Neural progenitor cell (in vitro differentiated cells): ENCODE measurements around the gene GDF7. TPM values are rescaled to one million over a fixed set of nuclear protein-coding genes. Genes with fewer than 3 reads are reported as not detected.

ENCODE experiments used
- DNase-seq: peaks from one replicate; pipeline ENCODE4 v3.0.0-alpha.2; 2016; ENCODE audit warnings: low spot score
- H2AFZ ChIP-seq: fragments of 200-600 bp; sonication (generic); replicated peaks from 2 replicates; pipeline ENCODE4 v1.6.1; 2016; ENCODE audit warnings: antibody characterized with exemption
- H3F3A ChIP-seq: fragments of 200-600 bp; sonication (generic); 2 replicates; pipeline ENCODE4 v1.6.1; 2016; ENCODE audit warnings: antibody characterized with exemption, low read depth
- H3K27ac ChIP-seq: fragments of 200-600 bp; sonication (generic); 2 replicates; pipeline ENCODE4 v1.5.1; 2016; ENCODE audit warnings: mild to moderate bottlenecking
- H3K27me3 ChIP-seq: fragments of 200-600 bp; sonication (generic); 2 replicates; pipeline ENCODE4 v1.6.1; 2016; ENCODE audit warnings: mild to moderate bottlenecking, moderate library complexity
- H3K36me3 ChIP-seq: fragments of 200-600 bp; sonication (generic); 2 replicates; pipeline ENCODE4 v1.5.1; 2016
- H3K4me1 ChIP-seq: fragments of 200-600 bp; sonication (generic); 2 replicates; pipeline ENCODE4 v1.6.1; 2016; ENCODE audit warnings: mixed run types
- H3K4me2 ChIP-seq: fragments of 200-600 bp; sonication (generic); 2 replicates; pipeline ENCODE4 v1.6.1; 2016
- H3K4me3 ChIP-seq: fragments of 200-600 bp; sonication (generic); 2 replicates; pipeline ENCODE4 v1.5.1; 2016
- H3K79me2 ChIP-seq: fragments of 200-600 bp; sonication (generic); 2 replicates; pipeline ENCODE4 v1.6.1; 2016; ENCODE audit warnings: low read depth
- H3K9ac ChIP-seq: fragments of 200-600 bp; sonication (generic); 2 replicates; pipeline ENCODE4 v1.6.1; 2016
- H3K9me3 ChIP-seq: fragments of 200-600 bp; sonication (generic); 2 replicates; pipeline ENCODE4 v1.5.1; 2016; ENCODE audit warnings: low read depth
- H4K20me1 ChIP-seq: fragments of 200-600 bp; sonication (generic); 2 replicates; pipeline ENCODE4 v1.6.1; 2016; ENCODE audit warnings: low read depth
- H3K27ac Mint-ChIP-seq: 3 replicates; pipeline ENCODE4 v1.8.0; 2021; ENCODE audit warnings: mixed read lengths
- H3K27me3 Mint-ChIP-seq: 2 replicates; pipeline ENCODE4 v1.8.0; 2022; ENCODE audit warnings: low read depth, mild to moderate bottlenecking, inconsistent platforms, moderate library complexity, mixed read lengths; ENCODE audit not compliant: insufficient read depth
- H3K36me3 Mint-ChIP-seq: 3 replicates; pipeline ENCODE4 v1.8.0; 2021; ENCODE audit warnings: mixed read lengths
- H3K4me1 Mint-ChIP-seq: 3 replicates; pipeline ENCODE4 v1.8.0; 2021; ENCODE audit warnings: mixed read lengths
- H3K4me3 Mint-ChIP-seq: 3 replicates; pipeline ENCODE4 v1.8.0; 2021; ENCODE audit warnings: mild to moderate bottlenecking, moderate library complexity, mixed read lengths
- H3K9me3 Mint-ChIP-seq: 3 replicates; pipeline ENCODE4 v1.8.0; 2020; ENCODE audit warnings: mixed read lengths
- EZH2 ChIP-seq: fragments of 200-600 bp; sonication (generic); IDR thresholded peaks from 2 replicates; pipeline ENCODE4 v1.6.1; 2017; ENCODE audit warnings: antibody characterized with exemption, mild to moderate bottlenecking, moderate library complexity
- EZH2phosphoT487 ChIP-seq: fragments of 200-600 bp; sonication (generic); IDR thresholded peaks from 2 replicates; pipeline ENCODE4 v1.6.1; 2017; ENCODE audit warnings: antibody characterized with exemption
- total RNA-seq: library from RNA; depleted of rRNA; stranded (reverse); fragments of >200 nt; gene quantifications from 2 replicates; pipeline ENCODE4 v1.2.3, GENCODE V29; 2015; ENCODE audit warnings: low replicate concordance
- TF ChIP-seq, protein P1 (sequence below): fragments of 200-600 bp; sonication (generic); IDR thresholded peaks from 2 replicates; pipeline ENCODE4 v1.5.1; 2017; ENCODE audit warnings: antibody characterized with exemption, mild to moderate bottlenecking

Gene GDF7
- total RNA-seq, 1 donor from 2014 or later: not detected

DNA sequence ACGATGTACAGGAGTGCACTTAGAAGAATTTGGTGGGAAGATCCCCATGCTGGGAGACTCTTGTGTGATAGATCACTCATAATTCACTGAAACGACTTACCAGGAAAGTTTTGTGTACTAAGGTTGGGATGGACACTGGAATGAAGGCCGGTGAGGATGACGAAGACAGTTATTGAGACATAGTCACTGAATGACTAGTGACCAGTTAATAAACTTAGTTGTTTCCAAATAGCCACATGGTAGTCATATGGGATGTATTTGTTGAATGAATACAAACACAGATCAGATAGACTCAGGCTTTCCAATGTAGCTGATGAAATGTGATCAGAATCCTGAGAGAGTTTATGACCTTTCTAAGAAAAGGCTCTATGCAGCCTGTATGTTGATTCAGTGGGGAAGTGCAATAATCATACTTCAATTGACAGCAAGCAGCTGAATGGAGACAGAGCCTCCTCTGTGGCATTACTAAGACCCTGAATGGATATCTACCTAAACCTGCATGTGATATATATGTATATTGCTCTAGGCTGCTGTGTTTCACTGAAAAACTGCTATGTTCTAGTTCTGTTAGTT is 20.4 kb downstream of the GDF7 start:
- H3K9me3 Mint-ChIP-seq: no peaks in the 10 kb centered on the region
- Histone ChIP-seq H3K4me2 (no peak overlapping the region), H4K20me1 (no peaks in the 10 kb centered on the region), H3K36me3 (no peaks in the 10 kb centered on the region), H3K9ac (no peak overlapping the region), H3K9me3 (no peaks in the 10 kb centered on the region), H3K4me3 (no peak overlapping the region), H3F3A (no peaks in the 10 kb centered on the region), H3K79me2 (no peaks in the 10 kb centered on the region), H3K27ac (no peak overlapping the region), H2AFZ (no peak overlapping the region), H3K4me1 (no peaks in the 10 kb centered on the region), H3K27me3 (no peaks in the 10 kb centered on the region)
- TF ChIP-seq EZH2: no peak
- peaks cover 2% of the 10 kb centered on the region for H3K27me3 Mint-ChIP-seq
- peaks cover under 1% of the 10 kb centered on the region for H3K4me1 Mint-ChIP-seq
- H3K36me3 Mint-ChIP-seq: peaks cover 27% of the 10 kb centered on the region
- H3K27ac Mint-ChIP-seq: no peak overlapping the region
- no peak overlapping the region for H3K4me3 Mint-ChIP-seq
- DNase-seq: no peak

DNA sequence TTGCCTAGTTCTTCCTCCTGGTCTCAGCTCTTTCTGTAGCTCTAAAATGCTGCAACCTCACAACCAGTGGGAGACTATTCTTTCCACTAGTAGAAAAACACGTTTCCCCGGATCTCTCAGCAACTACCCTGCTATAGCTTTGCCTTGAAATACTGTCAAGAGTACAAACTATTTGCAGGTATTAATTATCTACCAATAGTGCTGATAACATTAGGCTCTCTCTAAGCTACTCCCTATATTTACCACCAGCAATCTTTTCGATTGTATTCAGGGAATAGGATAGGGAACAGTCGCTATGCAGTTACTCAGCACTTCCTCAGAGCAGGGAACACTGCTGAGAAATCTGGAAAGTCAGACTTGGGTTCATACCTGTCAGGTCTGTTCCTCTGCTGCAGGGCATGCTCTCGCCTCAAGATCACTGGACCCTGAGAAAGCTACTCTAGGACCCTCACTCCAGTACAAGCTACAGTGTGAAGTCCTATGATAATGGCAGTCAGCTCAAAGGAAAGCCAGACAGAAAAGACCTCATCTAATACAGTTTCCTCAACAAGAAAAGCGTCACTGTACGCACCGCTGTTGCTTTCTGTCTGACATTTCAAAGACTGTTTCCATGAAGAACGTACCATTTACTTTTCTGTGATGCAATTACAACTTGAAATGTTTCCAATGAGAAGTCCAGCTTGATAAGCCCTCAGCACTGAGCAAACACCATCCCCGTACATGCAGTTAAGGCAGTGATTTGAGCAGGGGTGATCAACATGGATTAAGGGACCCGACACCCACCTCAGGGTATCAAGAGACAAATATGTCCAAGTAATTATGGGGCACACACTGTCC is 22.7 kb downstream of the GDF7 start:
- H4K20me1 ChIP-seq: peaks cover 4% of the 10 kb centered on the region
- no peak overlapping the region for H3K9ac ChIP-seq
- no peaks in the 10 kb centered on the region for H3K27me3 ChIP-seq
- Mint-ChIP-seq H3K36me3 (peaks cover 20% of the 10 kb centered on the region), H3K4me1 (no peaks in the 10 kb centered on the region), H3K27ac (no peak overlapping the region), H3K27me3 (no peaks in the 10 kb centered on the region), H3K4me3 (no peak overlapping the region), H3K9me3 (no peaks in the 10 kb centered on the region)
- H3K79me2 ChIP-seq: no peaks in the 10 kb centered on the region
- TF ChIP-seq, protein P1, sequence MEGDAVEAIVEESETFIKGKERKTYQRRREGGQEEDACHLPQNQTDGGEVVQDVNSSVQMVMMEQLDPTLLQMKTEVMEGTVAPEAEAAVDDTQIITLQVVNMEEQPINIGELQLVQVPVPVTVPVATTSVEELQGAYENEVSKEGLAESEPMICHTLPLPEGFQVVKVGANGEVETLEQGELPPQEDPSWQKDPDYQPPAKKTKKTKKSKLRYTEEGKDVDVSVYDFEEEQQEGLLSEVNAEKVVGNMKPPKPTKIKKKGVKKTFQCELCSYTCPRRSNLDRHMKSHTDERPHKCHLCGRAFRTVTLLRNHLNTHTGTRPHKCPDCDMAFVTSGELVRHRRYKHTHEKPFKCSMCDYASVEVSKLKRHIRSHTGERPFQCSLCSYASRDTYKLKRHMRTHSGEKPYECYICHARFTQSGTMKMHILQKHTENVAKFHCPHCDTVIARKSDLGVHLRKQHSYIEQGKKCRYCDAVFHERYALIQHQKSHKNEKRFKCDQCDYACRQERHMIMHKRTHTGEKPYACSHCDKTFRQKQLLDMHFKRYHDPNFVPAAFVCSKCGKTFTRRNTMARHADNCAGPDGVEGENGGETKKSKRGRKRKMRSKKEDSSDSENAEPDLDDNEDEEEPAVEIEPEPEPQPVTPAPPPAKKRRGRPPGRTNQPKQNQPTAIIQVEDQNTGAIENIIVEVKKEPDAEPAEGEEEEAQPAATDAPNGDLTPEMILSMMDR: no peak
- TF ChIP-seq EZH2phosphoT487 (no peak), EZH2 (no peak)
- H3K27ac ChIP-seq: no peak overlapping the region
- no peak for DNase-seq
- no peaks in the 10 kb centered on the region for H3K9me3 ChIP-seq
- no peaks in the 10 kb centered on the region for H3F3A ChIP-seq
- H3K4me1 ChIP-seq: no peaks in the 10 kb centered on the region
- H3K4me3 ChIP-seq: no peak overlapping the region
- no peak overlapping the region for H2AFZ ChIP-seq
- H3K4me2 ChIP-seq: no peak overlapping the region
- no peaks in the 10 kb centered on the region for H3K36me3 ChIP-seq

DNA sequence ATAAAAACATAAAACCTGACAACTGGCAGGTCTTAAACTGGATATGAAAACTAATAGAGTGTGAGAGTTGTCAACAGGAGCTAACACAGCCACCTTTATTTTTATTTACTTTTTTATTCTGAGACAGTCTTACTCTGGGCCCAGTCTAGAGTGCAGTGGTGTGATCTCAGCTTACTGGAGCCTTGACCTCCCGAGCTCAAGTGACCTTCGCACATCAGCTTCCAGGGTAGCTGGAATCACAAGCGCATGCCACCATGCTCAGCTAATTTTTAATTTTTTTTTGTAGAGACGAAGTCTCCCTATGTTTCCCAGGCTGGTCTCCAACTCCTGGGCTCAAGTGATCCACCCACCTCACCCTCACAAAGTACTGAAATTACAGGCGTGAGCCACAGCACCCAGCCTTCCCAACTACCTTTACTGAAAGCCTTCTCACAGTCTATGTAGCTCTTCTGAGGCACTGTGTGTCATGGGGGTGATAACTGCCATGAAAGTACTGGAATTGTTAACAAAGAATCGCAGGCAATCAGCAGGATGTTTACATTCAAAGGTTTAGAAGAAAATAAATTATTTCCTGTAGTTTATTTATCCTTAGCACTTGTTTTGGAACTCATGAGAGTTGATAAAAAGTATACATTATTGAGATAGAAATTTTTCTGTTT is 24.3 kb downstream of the GDF7 start:
- Histone ChIP-seq H3K36me3 (no peaks in the 10 kb centered on the region), H3K27ac (no peak overlapping the region), H3K27me3 (no peaks in the 10 kb centered on the region), H3K4me1 (no peaks in the 10 kb centered on the region), H3K4me2 (no peak overlapping the region), H3K9ac (no peak overlapping the region), H3F3A (no peaks in the 10 kb centered on the region), H2AFZ (no peak overlapping the region), H3K4me3 (no peak overlapping the region), H3K9me3 (no peaks in the 10 kb centered on the region), H4K20me1 (peaks cover 4% of the 10 kb centered on the region), H3K79me2 (no peaks in the 10 kb centered on the region)
- Mint-ChIP-seq H3K4me3 (no peak overlapping the region), H3K27ac (no peak overlapping the region), H3K27me3 (no peaks in the 10 kb centered on the region), H3K9me3 (no peaks in the 10 kb centered on the region), H3K36me3 (peaks cover 18% of the 10 kb centered on the region), H3K4me1 (no peaks in the 10 kb centered on the region)
- TF ChIP-seq EZH2 (no peak), EZH2phosphoT487 (no peak)
- TF ChIP-seq, protein P1: no peak
- DNase-seq: no peak
